ENCODE results near the gene TAF4. TPM values are rescaled to one million over a fixed set of nuclear protein-coding genes. Genes with fewer than 3 reads are reported as not detected.

Gene TAF4
- total and polyA plus RNA-seq, 2 donors (not counting 1 experiment from before 2014, with no cell fraction given), result 2.6 to 3.0 TPM

DNA sequence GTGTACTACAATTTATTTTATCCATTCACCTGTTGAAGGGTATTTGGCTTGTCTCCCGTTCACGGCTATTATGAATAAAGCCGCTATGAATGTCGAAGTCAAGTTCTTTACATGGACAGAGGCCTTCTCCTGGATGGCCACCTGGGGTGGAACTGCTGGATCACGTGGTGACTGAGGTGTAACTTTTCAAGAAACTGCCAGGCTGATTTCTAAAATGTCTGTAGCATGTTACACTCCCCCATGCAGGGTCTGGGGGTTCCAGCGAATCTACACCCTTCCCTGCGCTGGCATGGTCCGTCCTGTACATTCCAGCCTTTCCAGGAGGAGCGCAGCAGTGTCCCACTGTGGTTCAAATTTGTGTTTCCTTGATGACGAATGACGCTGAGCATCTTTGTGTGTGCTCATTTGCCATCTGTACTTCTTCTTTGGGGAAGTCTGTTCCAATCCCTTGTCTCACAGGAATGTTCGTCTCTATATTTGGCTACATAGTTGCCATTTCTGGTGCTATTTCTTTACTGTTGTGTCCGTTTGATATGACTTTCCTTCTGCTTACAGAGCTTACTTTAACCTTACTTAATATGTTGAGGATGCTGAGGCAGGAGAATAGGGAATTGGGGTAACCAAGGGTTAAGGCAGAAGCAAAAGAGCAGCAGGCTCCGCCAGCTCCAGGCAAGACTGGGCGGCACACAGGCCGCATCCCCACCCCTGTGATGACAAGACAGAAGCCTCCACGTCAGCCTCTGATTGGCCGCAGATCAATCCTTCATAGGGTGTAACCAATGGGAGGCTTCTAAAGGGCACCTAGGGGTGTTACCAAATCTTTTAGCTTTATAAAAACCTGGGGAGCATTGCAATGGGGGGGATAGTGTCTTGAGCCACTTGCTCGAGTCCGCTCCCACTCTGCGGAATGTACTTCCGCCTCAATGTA, 106.6 kb downstream of the TAF4 start:
- Histone ChIP-seq H3K9me3 (ENCODE audit: control insufficient read depth, insufficient read depth, low read depth, low read length) (no peaks in the 10 kb centered on the region), H3K9ac (ENCODE audit: insufficient read depth, low read length) (no peak overlapping the region), H3K4me1 (ENCODE audit: control insufficient read depth, extremely low read depth, insufficient read depth, low read length) (no peaks in the 10 kb centered on the region), H3K4me2 (ENCODE audit: extremely low read depth, insufficient read depth, low read length) (no peak overlapping the region), H3K4me3 (replicated peaks in 1 of 4; ENCODE audit: control extremely low read depth in 1 of 4, insufficient read depth in 1 of 4, low read depth in 3 of 4, low read length in 4 of 4) (no peak overlapping the region), H4K20me1 (ENCODE audit: control insufficient read depth, extremely low read depth, insufficient read depth, low read length) (no peaks in the 10 kb centered on the region), H3K27me3 (ENCODE audit: control insufficient read depth, insufficient read depth, low read length) (peaks cover 2% of the 10 kb centered on the region), H3K79me2 (ENCODE audit: control insufficient read depth, insufficient read depth, low read length) (no peaks in the 10 kb centered on the region), H3K27ac (ENCODE audit: insufficient read depth, low read length) (no peak overlapping the region), H3K36me3 (ENCODE audit: control insufficient read depth, insufficient read depth, low read length) (no peaks in the 10 kb centered on the region), H2AFZ (ENCODE audit: low read length) (no peak overlapping the region)
- no peak for DNase-seq (ENCODE audit: low read depth in 2 of 2)
- no peak for TF ChIP-seq EZH2 (IDR thresholded peaks at IDR 0.05; ENCODE audit: low read length, missing control alignments)
- TF ChIP-seq, protein P1, sequence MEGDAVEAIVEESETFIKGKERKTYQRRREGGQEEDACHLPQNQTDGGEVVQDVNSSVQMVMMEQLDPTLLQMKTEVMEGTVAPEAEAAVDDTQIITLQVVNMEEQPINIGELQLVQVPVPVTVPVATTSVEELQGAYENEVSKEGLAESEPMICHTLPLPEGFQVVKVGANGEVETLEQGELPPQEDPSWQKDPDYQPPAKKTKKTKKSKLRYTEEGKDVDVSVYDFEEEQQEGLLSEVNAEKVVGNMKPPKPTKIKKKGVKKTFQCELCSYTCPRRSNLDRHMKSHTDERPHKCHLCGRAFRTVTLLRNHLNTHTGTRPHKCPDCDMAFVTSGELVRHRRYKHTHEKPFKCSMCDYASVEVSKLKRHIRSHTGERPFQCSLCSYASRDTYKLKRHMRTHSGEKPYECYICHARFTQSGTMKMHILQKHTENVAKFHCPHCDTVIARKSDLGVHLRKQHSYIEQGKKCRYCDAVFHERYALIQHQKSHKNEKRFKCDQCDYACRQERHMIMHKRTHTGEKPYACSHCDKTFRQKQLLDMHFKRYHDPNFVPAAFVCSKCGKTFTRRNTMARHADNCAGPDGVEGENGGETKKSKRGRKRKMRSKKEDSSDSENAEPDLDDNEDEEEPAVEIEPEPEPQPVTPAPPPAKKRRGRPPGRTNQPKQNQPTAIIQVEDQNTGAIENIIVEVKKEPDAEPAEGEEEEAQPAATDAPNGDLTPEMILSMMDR (conservative IDR thresholded peaks at IDR 0.05 in 1 of 2, IDR thresholded peaks at IDR 0.05 in 1 of 2; ENCODE audit: low read depth in 1 of 2, low read length in 2 of 2), result no peak

DNA sequence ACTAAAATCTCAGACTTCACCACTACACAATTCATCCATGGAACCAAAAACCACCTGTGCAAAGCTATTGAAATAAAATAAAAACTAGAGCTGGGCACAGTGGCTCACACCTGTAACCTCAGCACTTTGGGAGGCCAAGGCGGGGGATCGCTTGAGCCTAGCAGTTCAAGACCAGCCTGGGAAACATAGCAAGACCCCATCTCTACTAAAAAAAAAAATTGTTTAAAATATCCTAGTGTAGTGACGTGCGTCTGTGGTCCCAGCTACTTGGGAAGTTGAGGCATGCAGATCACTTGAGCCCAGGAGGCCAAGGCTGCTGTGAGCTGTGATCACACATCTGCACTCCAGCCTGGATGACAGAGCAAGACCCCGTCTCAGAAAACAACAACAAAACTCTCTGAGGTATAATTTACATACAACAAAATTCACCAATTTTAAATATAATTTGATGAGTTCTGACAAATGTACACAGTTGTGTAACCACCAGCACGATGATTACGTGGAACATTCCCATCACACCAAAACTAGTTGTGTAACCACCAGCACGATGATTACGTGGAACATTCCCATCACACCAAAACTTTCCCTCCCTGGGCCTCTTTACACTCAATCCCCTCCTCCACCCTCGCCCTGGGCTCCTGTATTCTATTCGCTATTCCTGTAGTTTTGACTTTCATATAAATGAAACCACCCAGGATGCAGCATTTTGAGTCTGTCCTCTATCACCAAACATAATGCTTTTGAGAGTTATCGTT, 107.5 kb downstream of the TAF4 start:
- Histone ChIP-seq H3K27me3 (ENCODE audit: control insufficient read depth, insufficient read depth, low read length) (peaks cover 2% of the 10 kb centered on the region), H3K4me3 (replicated peaks in 1 of 4; ENCODE audit: control extremely low read depth in 1 of 4, insufficient read depth in 1 of 4, low read depth in 3 of 4, low read length in 4 of 4) (no peak overlapping the region), H3K4me2 (ENCODE audit: extremely low read depth, insufficient read depth, low read length) (no peak overlapping the region), H3K79me2 (ENCODE audit: control insufficient read depth, insufficient read depth, low read length) (no peaks in the 10 kb centered on the region), H4K20me1 (ENCODE audit: control insufficient read depth, extremely low read depth, insufficient read depth, low read length) (no peaks in the 10 kb centered on the region), H3K9ac (ENCODE audit: insufficient read depth, low read length) (no peak overlapping the region), H3K4me1 (ENCODE audit: control insufficient read depth, extremely low read depth, insufficient read depth, low read length) (no peaks in the 10 kb centered on the region), H3K36me3 (ENCODE audit: control insufficient read depth, insufficient read depth, low read length) (no peaks in the 10 kb centered on the region), H2AFZ (ENCODE audit: low read length) (no peak overlapping the region), H3K27ac (ENCODE audit: insufficient read depth, low read length) (no peak overlapping the region), H3K9me3 (ENCODE audit: control insufficient read depth, insufficient read depth, low read depth, low read length) (no peaks in the 10 kb centered on the region)
- no peak for DNase-seq (ENCODE audit: low read depth in 2 of 2)
- TF ChIP-seq, protein P1 (conservative IDR thresholded peaks at IDR 0.05 in 1 of 2, IDR thresholded peaks at IDR 0.05 in 1 of 2; ENCODE audit: low read depth in 1 of 2, low read length in 2 of 2), result no peak
- TF ChIP-seq EZH2 (IDR thresholded peaks at IDR 0.05; ENCODE audit: low read length, missing control alignments), result no peak

Measured in fibroblast of lung (primary cell).